Activated CD4-positive, CD25-positive, alpha-beta regulatory T cell treated with anti-CD3 and anti-CD28 coated beads, Interleukin-2, amount 50 U/mL, for 24 hours (primary cell): ENCODE results near the gene HEPACAM2.

ENCODE experiments used
- ATAC-seq, 2 donors: fragments of 150-1000 bp; cut with Tn5 transposase; one replicate each; pipeline ENCODE4 v1.10.0; 2021; ENCODE audit warnings: mild to moderate bottlenecking in 1 of 2, moderate library complexity in 1 of 2

The HEPACAM2 gene

GRCh38 chr7:93146472-93147141 lies 79.7 kb downstream of the HEPACAM2 start:
- ATAC-seq = peak; percentile 66 to 73

- no peak for ATAC-seq
Measured at GRCh38 chr7:93146036-93146435, 80.2 kb downstream of the HEPACAM2 start.

GRCh38 chr7:93145354-93145753 lies 80.9 kb downstream of the HEPACAM2 start:
- ATAC-seq = no peak

DNA sequence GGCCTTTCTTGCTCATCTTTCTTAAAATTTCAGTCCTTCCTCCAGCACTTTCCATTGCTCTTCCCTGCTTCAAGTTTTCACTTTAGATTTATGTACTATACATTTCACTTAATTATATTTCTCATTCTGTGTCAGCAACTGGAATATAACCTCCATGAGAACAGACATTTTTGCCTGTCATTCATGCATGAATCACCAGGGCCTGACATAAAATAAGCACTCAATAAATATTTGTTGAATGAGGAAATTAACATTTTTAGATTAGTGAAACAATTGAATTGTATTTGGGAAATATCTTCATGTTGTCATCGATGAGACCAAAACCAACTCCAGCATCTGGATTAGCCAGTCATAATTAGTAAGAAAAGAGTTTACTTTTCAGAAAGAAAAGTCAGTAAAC lies 84.1 kb downstream of the HEPACAM2 start:
- no peak for ATAC-seq

GRCh38 chr7:93140582-93141191 lies 85.6 kb downstream of the HEPACAM2 start:
- ATAC-seq = no peak

GRCh38 chr7:93138576-93138975 lies 87.7 kb downstream of the HEPACAM2 start:
- ATAC-seq = no peak
